ENCODE results near the gene CD82.

Gene CD82

GRCh38 chr11:44565211-44565952 lies at the start of gene CD82:
TSS of gene CD82 (plus strand) at chr11:44565663. CDS start at chr11:44594663, 29,000 bp downstream.
- DNase-seq, result peak; percentile 100

GRCh38 chr11:44516688-44517507 lies 48.6 kb upstream of the CD82 start:
- DNase-seq, result no peak

- DNase-seq, result no peak
Observed at GRCh38 chr11:44517541-44517940, 47.9 kb upstream of the CD82 start.

- no peak for DNase-seq
Observed at GRCh38 chr11:44518968-44519550, 46.4 kb upstream of the CD82 start.

- no peak for DNase-seq
Observed at GRCh38 chr11:44519989-44520737, 45.3 kb upstream of the CD82 start.

GRCh38 chr11:44521148-44521547 lies 44.3 kb upstream of the CD82 start:
- DNase-seq, result no peak

- DNase-seq, result no peak
Observed at GRCh38 chr11:44522294-44522693, 43.2 kb upstream of the CD82 start.

- no peak for DNase-seq
Observed at GRCh38 chr11:44524346-44524745, 41.1 kb upstream of the CD82 start.

- peak; percentile 39 for DNase-seq
Observed at GRCh38 chr11:44524751-44525201, 40.7 kb upstream of the CD82 start.

GRCh38 chr11:44525473-44526252 lies 39.8 kb upstream of the CD82 start:
- no peak for DNase-seq

GRCh38 chr11:44526438-44526837 lies 39.0 kb upstream of the CD82 start:
- DNase-seq, result no peak

- DNase-seq, result no peak
Observed at GRCh38 chr11:44527476-44527875, 38.0 kb upstream of the CD82 start.

GRCh38 chr11:44528103-44528502 lies 37.4 kb upstream of the CD82 start:
- no peak for DNase-seq

- no peak for DNase-seq
Observed at GRCh38 chr11:44528581-44528980, 36.9 kb upstream of the CD82 start.

GRCh38 chr11:44529895-44530412 lies 35.5 kb upstream of the CD82 start:
- no peak for DNase-seq

GRCh38 chr11:44530413-44531115 lies 34.9 kb upstream of the CD82 start:
- peak; percentile 93 for DNase-seq

- peak; percentile 93 for DNase-seq
Observed at GRCh38 chr11:44531116-44531504, 34.4 kb upstream of the CD82 start.

- DNase-seq, result no peak
Observed at GRCh38 chr11:44531636-44532035, 33.8 kb upstream of the CD82 start.

- no peak for DNase-seq
Observed at GRCh38 chr11:44532809-44533208, 32.7 kb upstream of the CD82 start.

- peak; percentile 25 for DNase-seq
Observed at GRCh38 chr11:44533921-44534711, 31.3 kb upstream of the CD82 start.
